ENCODE data around the gene RIC8A. TPM values are rescaled to one million over a fixed set of nuclear protein-coding genes. Genes with fewer than 3 reads are reported as not detected.

RIC8A gene
- total RNA-seq, 1 experiment from 2014 or later, result 180 TPM

- Histone ChIP-seq H4K20me1 (ENCODE audit: low read length) (no peaks in the 10 kb centered on the region), H2AFZ (ENCODE audit: low read length) (no peak overlapping the region), H3K79me2 (ENCODE audit: low read length) (no peaks in the 10 kb centered on the region), H3K36me3 (ENCODE audit: low read depth, low read length) (no peaks in the 10 kb centered on the region), H3K9me2 (replicated peaks; ENCODE audit: low read length) (no peaks in the 10 kb centered on the region), H3F3A (ENCODE audit: low read length, unreplicated experiment) (no peaks in the 10 kb centered on the region), H3K9ac (ENCODE audit: low read length) (no peak overlapping the region), H3K27me3 (ENCODE audit: low read length) (no peaks in the 10 kb centered on the region), H3K9me3 (ENCODE audit: low read length) (no peaks in the 10 kb centered on the region), H3K4me1 (ENCODE audit: insufficient read depth, low read length) (no peaks in the 10 kb centered on the region), H3K4me3 (ENCODE audit: low read length) (no peak overlapping the region), H3K27ac (ENCODE audit: low read length) (no peak overlapping the region), H3K4me2 (ENCODE audit: low read length) (no peak overlapping the region)
- TF ChIP-seq CTCF (conservative IDR thresholded peaks at IDR 0.05; ENCODE audit: low read depth, low read length) (no peak), EZH2phosphoT487 (IDR thresholded peaks at IDR 0.05; ENCODE audit: borderline replicate concordance, low read length) (no peak), EZH2 (IDR thresholded peaks at IDR 0.05; ENCODE audit: low read length, unreplicated experiment) (no peak)
- ChIA-PET CTCF (no interaction called here), POLR2A (ENCODE audit: unreplicated experiment) (no interaction called here)
- DNase-seq (no peak), ATAC-seq (no peak)
- intact Hi-C loops (cut with micrococcal nuclease), result no loop called here
- no TSS peak for BruUV-seq (replicated peaks)
Measured at GRCh38 chr11:224424-224823, 16.9 kb downstream of the RIC8A start.

GRCh38 chr11:225734-226453 lies 18.4 kb downstream of the RIC8A start:
- no peaks in the 10 kb centered on the region for H3F3A ChIP-seq (ENCODE audit: low read length, unreplicated experiment)
- ChIA-PET POLR2A (ENCODE audit: unreplicated experiment) (no interaction called here), CTCF (no interaction called here)
- H3K36me3 ChIP-seq (ENCODE audit: low read depth, low read length), result no peaks in the 10 kb centered on the region
- no peak overlapping the region for H3K4me3 ChIP-seq (ENCODE audit: low read length)
- ATAC-seq (no peak), DNase-seq (no peak)
- no peak overlapping the region for H3K27ac ChIP-seq (ENCODE audit: low read length)
- H3K4me2 ChIP-seq (ENCODE audit: low read length), result no peak overlapping the region
- no peak overlapping the region for H2AFZ ChIP-seq (ENCODE audit: low read length)
- no peaks in the 10 kb centered on the region for H4K20me1 ChIP-seq (ENCODE audit: low read length)
- no peaks in the 10 kb centered on the region for H3K79me2 ChIP-seq (ENCODE audit: low read length)
- H3K27me3 ChIP-seq (ENCODE audit: low read length), result no peaks in the 10 kb centered on the region
- BruUV-seq (replicated peaks), result no TSS peak
- no peak overlapping the region for H3K9ac ChIP-seq (ENCODE audit: low read length)
- H3K9me3 ChIP-seq (ENCODE audit: low read length), result no peaks in the 10 kb centered on the region
- intact Hi-C loops (cut with micrococcal nuclease), result no loop called here
- H3K4me1 ChIP-seq (ENCODE audit: insufficient read depth, low read length), result no peaks in the 10 kb centered on the region
- H3K9me2 ChIP-seq (replicated peaks; ENCODE audit: low read length), result no peaks in the 10 kb centered on the region
- TF ChIP-seq EZH2 (IDR thresholded peaks at IDR 0.05; ENCODE audit: low read length, unreplicated experiment), result no peak
- TF ChIP-seq EZH2phosphoT487 (IDR thresholded peaks at IDR 0.05; ENCODE audit: borderline replicate concordance, low read length), result no peak
- TF ChIP-seq CTCF (conservative IDR thresholded peaks at IDR 0.05; ENCODE audit: low read depth, low read length), result no peak

- Histone ChIP-seq H3K4me3 (ENCODE audit: low read length) (no peak overlapping the region), H3K79me2 (ENCODE audit: low read length) (no peaks in the 10 kb centered on the region), H3K4me1 (ENCODE audit: insufficient read depth, low read length) (no peaks in the 10 kb centered on the region), H3K36me3 (ENCODE audit: low read depth, low read length) (no peaks in the 10 kb centered on the region), H3K27ac (ENCODE audit: low read length) (no peak overlapping the region), H4K20me1 (ENCODE audit: low read length) (no peaks in the 10 kb centered on the region), H3K4me2 (ENCODE audit: low read length) (no peak overlapping the region), H2AFZ (ENCODE audit: low read length) (no peak overlapping the region), H3K9ac (ENCODE audit: low read length) (no peak overlapping the region), H3K9me3 (ENCODE audit: low read length) (no peaks in the 10 kb centered on the region), H3F3A (ENCODE audit: low read length, unreplicated experiment) (no peaks in the 10 kb centered on the region), H3K9me2 (replicated peaks; ENCODE audit: low read length) (no peaks in the 10 kb centered on the region), H3K27me3 (ENCODE audit: low read length) (no peaks in the 10 kb centered on the region)
- BruUV-seq (replicated peaks), result no TSS peak
- ATAC-seq, result no peak
- no peak for TF ChIP-seq CTCF (conservative IDR thresholded peaks at IDR 0.05; ENCODE audit: low read depth, low read length)
- TF ChIP-seq EZH2 (IDR thresholded peaks at IDR 0.05; ENCODE audit: low read length, unreplicated experiment), result no peak
- TF ChIP-seq EZH2phosphoT487 (IDR thresholded peaks at IDR 0.05; ENCODE audit: borderline replicate concordance, low read length), result no peak
- intact Hi-C loops (cut with micrococcal nuclease), result no loop called here
- ChIA-PET POLR2A (ENCODE audit: unreplicated experiment) (interaction anchor here (1.1 kb wide), 1 partner anchor 21 kb away, joined by 6 read pairs; the partner anchor contains the start of genes BET1L and RIC8A), CTCF (no interaction called here)
- DNase-seq, result no peak
Measured at GRCh38 chr11:227824-228379, 20.4 kb downstream of the RIC8A start.

Data from PC-3 (cell line).